ENCODE results near the gene TRPM3.
A peak's percentile ranks its signal among the peaks of the same experiment; 100 is the strongest.

TRPM3 gene

GRCh38 chr9:70881333-70881732 lies 240.1 kb downstream of the TRPM3 start:
- no peak for DNase-seq

GRCh38 chr9:70880535-70880934 lies 240.9 kb downstream of the TRPM3 start:
- DNase-seq = no peak

GRCh38 chr9:70878576-70878975 lies 242.8 kb downstream of the TRPM3 start:
- no peak for DNase-seq

- no peak for DNase-seq
Observed at GRCh38 chr9:70874451-70874850, 247.0 kb downstream of the TRPM3 start.

- DNase-seq = no peak
Observed at GRCh38 chr9:70873506-70873905, 247.9 kb downstream of the TRPM3 start.

- no peak for DNase-seq
Observed at GRCh38 chr9:70868661-70869652, 252.5 kb downstream of the TRPM3 start.

GRCh38 chr9:70868041-70868440 lies 253.4 kb downstream of the TRPM3 start:
- DNase-seq = no peak

GRCh38 chr9:70865471-70865870 lies 255.9 kb downstream of the TRPM3 start:
- DNase-seq = no peak

GRCh38 chr9:70861797-70862196 lies 259.6 kb downstream of the TRPM3 start:
- DNase-seq = no peak

- peak in 1 of 5 experiments; percentile 1 for DNase-seq
Observed at GRCh38 chr9:70861376-70861775, 260.0 kb downstream of the TRPM3 start.

GRCh38 chr9:70859694-70860093 lies 261.7 kb downstream of the TRPM3 start:
- peak in 1 of 5 experiments; percentile 15 for DNase-seq

GRCh38 chr9:70856411-70856810 lies 265.0 kb downstream of the TRPM3 start:
- no peak for DNase-seq

- no peak for DNase-seq
Observed at GRCh38 chr9:70852711-70853240, 268.6 kb downstream of the TRPM3 start.

GRCh38 chr9:70840266-70840665 lies 281.2 kb downstream of the TRPM3 start:
- no peak for DNase-seq

- no peak for DNase-seq
Observed at GRCh38 chr9:70835323-70835722, 286.1 kb downstream of the TRPM3 start.

GRCh38 chr9:70832492-70832891 lies 288.9 kb downstream of the TRPM3 start:
- DNase-seq = no peak

- DNase-seq = no peak
Observed at GRCh38 chr9:70830618-70831017, 290.8 kb downstream of the TRPM3 start.

- no peak for DNase-seq
Observed at GRCh38 chr9:70829591-70830265, 291.7 kb downstream of the TRPM3 start.

- DNase-seq = no peak
Observed at GRCh38 chr9:70826562-70826961, 294.9 kb downstream of the TRPM3 start.

- no peak for DNase-seq
Observed at GRCh38 chr9:70823284-70823683, 298.1 kb downstream of the TRPM3 start.

- DNase-seq = no peak
Observed at GRCh38 chr9:70817311-70817710, 304.1 kb downstream of the TRPM3 start.

- DNase-seq = no peak
Observed at GRCh38 chr9:70816891-70817290, 304.5 kb downstream of the TRPM3 start.

- no peak for DNase-seq
Observed at GRCh38 chr9:70816316-70816715, 305.1 kb downstream of the TRPM3 start.

GRCh38 chr9:70814597-70814996 lies 306.8 kb downstream of the TRPM3 start:
- no peak for DNase-seq

Data from T-helper 2 cell (primary cell).